Ishikawa (cell line): ENCODE results near the gene ESR2.

Experiments
- CEBPB ChIP-seq: IDR thresholded peaks from 2 replicates; pipeline ENCODE4 v1.6.1; 2012
- TF ChIP-seq, protein P1 (sequence below): IDR thresholded peaks from 2 replicates; pipeline ENCODE4 v1.6.1; 2012

DNA sequence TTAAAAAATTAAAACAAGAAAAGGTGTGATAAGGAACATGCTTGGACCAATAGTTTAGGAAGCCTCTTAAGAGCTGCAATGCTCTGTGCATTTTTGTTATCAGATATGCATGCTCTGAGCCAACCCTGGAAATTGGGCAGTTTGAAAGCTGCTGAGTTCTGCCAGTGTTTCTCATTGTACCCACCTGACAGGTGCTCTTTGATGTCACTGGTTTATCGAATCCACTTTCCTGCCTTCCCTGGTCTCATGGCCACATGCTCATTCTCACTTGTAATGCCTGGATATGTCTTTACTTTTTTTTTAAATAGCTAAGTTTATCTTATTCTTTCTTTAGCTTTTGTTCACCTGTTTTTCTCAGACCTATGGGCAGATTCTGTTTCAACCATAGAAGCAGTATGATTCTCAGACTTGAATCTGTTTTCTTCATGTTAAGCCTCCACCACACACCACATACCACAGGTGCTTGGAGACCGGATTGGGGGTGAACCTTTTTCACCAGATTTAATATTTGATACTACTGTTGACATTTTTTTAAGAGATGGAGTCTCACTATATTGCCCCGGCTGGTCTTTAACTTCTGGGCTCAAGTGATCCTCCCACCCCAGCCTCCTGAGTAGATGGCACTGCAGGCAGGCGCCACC is 90.7 kb downstream of the ESR2 start:
- TF ChIP-seq, protein P1, sequence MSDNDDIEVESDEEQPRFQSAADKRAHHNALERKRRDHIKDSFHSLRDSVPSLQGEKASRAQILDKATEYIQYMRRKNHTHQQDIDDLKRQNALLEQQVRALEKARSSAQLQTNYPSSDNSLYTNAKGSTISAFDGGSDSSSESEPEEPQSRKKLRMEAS, result no peak
- TF ChIP-seq CEBPB, result no peak
